ENCODE results near the gene PTPRK.

- TF ChIP-seq EZH2 (IDR thresholded peaks at IDR 0.05; ENCODE audit: borderline replicate concordance, control insufficient read depth, low read depth, low read length) (no peak), HDAC6 (IDR thresholded peaks at IDR 0.05; ENCODE audit: unreplicated experiment) (no peak), BMI1 (IDR thresholded peaks at IDR 0.05; ENCODE audit: borderline replicate concordance) (no peak), ZBED1 (IDR thresholded peaks at IDR 0.05; ENCODE audit: borderline replicate concordance) (no peak), STAT3 (IDR thresholded peaks at IDR 0.05; ENCODE audit: low read depth, low read length) (no peak), SIN3A (IDR thresholded peaks at IDR 0.05; ENCODE audit: low read depth, low read length) (no peak), CTCF (IDR thresholded peaks at IDR 0.05 in 2 of 3, conservative IDR thresholded peaks at IDR 0.05 in 1 of 3; ENCODE audit: control insufficient read depth in 2 of 3, extremely low read depth in 1 of 3, insufficient read depth in 1 of 3, low read depth in 3 of 3, low read length in 3 of 3) (no peak), RFX5 (IDR thresholded peaks at IDR 0.05; ENCODE audit: low read depth, low read length) (no peak), POLR2A (IDR thresholded peaks at IDR 0.05; ENCODE audit: low read depth, low read length) (no peak), REST (IDR thresholded peaks at IDR 0.05; ENCODE audit: low read depth, low read length) (no peak), ATF2 (IDR thresholded peaks at IDR 0.05; ENCODE audit: low read length) (no peak), MEF2A (IDR thresholded peaks at IDR 0.05; ENCODE audit: insufficient read depth, low read depth, low read length) (no peak), YY1 (IDR thresholded peaks at IDR 0.05; ENCODE audit: low read depth, low read length) (no peak), RAD21 (IDR thresholded peaks at IDR 0.05; ENCODE audit: insufficient read depth, low read depth, low read length) (no peak)
Observed at GRCh38 chr6:128057946-128058345, 462.5 kb downstream of the PTPRK start.

Data from GM12878 (cell line).